Endothelial cell of umbilical vein (primary cell): ENCODE results near the gene SLC10A2. TPM values are rescaled to one million over a fixed set of nuclear protein-coding genes. Genes with fewer than 3 reads are reported as not detected.

ENCODE experiments used
- BruUV-seq: library from RNA; stranded (reverse); fragments of 400-500 nt; replicated peaks from 2 replicates; lab custom pipeline; 2021; lab: Mats Ljungman, UMichigan
- CTCF ChIA-PET: fragments of 300-600, 350-600 bp; sonication (Branson Sonifier 250); formaldehyde crosslinking; loops from one replicate; lab custom pipeline; 2021; ENCODE audit warnings: antibody characterized with exemption, inconsistent platforms; lab: Charles Lee
- POLR2A ChIA-PET: fragments of 300-600, 350-600 bp; sonication (Branson Sonifier 250); formaldehyde crosslinking; loops from one replicate; lab custom pipeline; 2021; ENCODE audit warnings: antibody characterized with exemption, inconsistent platforms; lab: Charles Lee
- DNase-seq: peaks from one replicate; pipeline ENCODE4 v3.0.0-alpha.2; 2011; ENCODE audit warnings: low read depth, low spot score
- FAIRE-seq: peaks from 2 replicates; lab custom pipeline; 2011; peaks lifted over from hg19 to GRCh38; lab: Jason Lieb, UNC
- H2AFZ ChIP-seq: 2 replicates; pipeline ENCODE4 v1.6.0; 2012; ENCODE audit warnings: low read depth, low read length, control low read depth, inconsistent platforms
- H3K27ac ChIP-seq: 2 replicates; pipeline ENCODE4 v1.5.1; 2011; ENCODE audit warnings: low read depth, mild to moderate bottlenecking, control low read depth, low read length, moderate library complexity; ENCODE audit not compliant: insufficient read depth
- H3K27me3 ChIP-seq, 2 experiments: 2 replicates each; pipeline versions ENCODE4 v1.6.0 to v1.6.1; 2011; ENCODE audit warnings: low read length in 2 of 2, mixed read lengths in 1 of 2; ENCODE audit not compliant: control insufficient read depth in 2 of 2, insufficient read depth in 2 of 2
- H3K36me3 ChIP-seq, 2 experiments: 2 replicates in 1 of 2; 3 replicates in 1 of 2; pipeline ENCODE4 v1.5.1; 2011; ENCODE audit warnings: low read length in 2 of 2, mild to moderate bottlenecking in 1 of 2, moderate library complexity in 1 of 2; ENCODE audit not compliant: control insufficient read depth in 2 of 2, insufficient read depth in 2 of 2; ENCODE audit errors: extremely low read depth in 1 of 2
- H3K4me1 ChIP-seq: 3 replicates; pipeline ENCODE4 v1.5.1; 2011; ENCODE audit warnings: mild to moderate bottlenecking, low read length; ENCODE audit not compliant: control insufficient read depth, insufficient read depth; ENCODE audit errors: extremely low read depth
- H3K4me2 ChIP-seq: 2 replicates; pipeline ENCODE4 v1.6.1; 2011; ENCODE audit warnings: low read length, control low read depth, mixed read lengths; ENCODE audit not compliant: insufficient read depth
- H3K4me3 ChIP-seq, 3 experiments: fragments of 200-600 bp in 1 of 3; sonication (generic), shearing (Covaris generic) in 1 of 3; replicated peaks in 1 of 3; 2 replicates each; pipeline ENCODE4 v1.5.1; 2011 to 2016; ENCODE audit warnings: control low read depth in 3 of 3, low read length in 3 of 3, mild to moderate bottlenecking in 2 of 3, inconsistent platforms in 1 of 3, low read depth in 1 of 3, moderate library complexity in 1 of 3; ENCODE audit not compliant: insufficient read depth in 1 of 3
- H3K79me2 ChIP-seq: 2 replicates; pipeline ENCODE4 v1.6.0; 2012; ENCODE audit warnings: low read length, inconsistent platforms; ENCODE audit not compliant: control insufficient read depth, insufficient read depth
- H3K9ac ChIP-seq: replicated peaks from 2 replicates; pipeline ENCODE3; 2011; ENCODE audit warnings: low read length, control low read depth; ENCODE audit not compliant: insufficient read depth; ENCODE audit errors: extremely low read depth
- H3K9me1 ChIP-seq: replicated peaks from 3 replicates; pipeline ENCODE4 v1.6.0; 2011; ENCODE audit warnings: mild to moderate bottlenecking, low read length; ENCODE audit not compliant: control insufficient read depth, insufficient read depth; ENCODE audit errors: extremely low read depth
- H3K9me3 ChIP-seq: replicated peaks from 2 replicates; pipeline ENCODE4 v1.5.1; 2012; ENCODE audit warnings: low read length, inconsistent platforms; ENCODE audit not compliant: control insufficient read depth, insufficient read depth
- H4K20me1 ChIP-seq: replicated peaks from 2 replicates; pipeline ENCODE3; 2011; ENCODE audit warnings: mild to moderate bottlenecking, low read length; ENCODE audit not compliant: control insufficient read depth, insufficient read depth; ENCODE audit errors: extremely low read depth
- EZH2 ChIP-seq: IDR thresholded peaks from 2 replicates; pipeline ENCODE4 v1.6.1; 2012; ENCODE audit warnings: borderline replicate concordance, low read depth, mild to moderate bottlenecking, moderate library complexity, low read length, inconsistent platforms; ENCODE audit not compliant: severe bottlenecking
- FOS ChIP-seq: IDR thresholded peaks from 2 replicates; pipeline ENCODE4 v1.6.1; 2011; ENCODE audit warnings: mild to moderate bottlenecking, low read length, moderate library complexity, borderline replicate concordance; ENCODE audit not compliant: insufficient read depth
- GATA2 ChIP-seq: IDR thresholded peaks from 2 replicates; pipeline ENCODE4 v1.7.0; 2011; ENCODE audit warnings: low read depth, mild to moderate bottlenecking, moderate library complexity, mixed read lengths, low read length; ENCODE audit not compliant: insufficient read length, insufficient read depth
- JUN ChIP-seq: IDR thresholded peaks from 2 replicates; pipeline ENCODE4 v1.6.1; 2011; ENCODE audit warnings: borderline replicate concordance, low read depth; ENCODE audit not compliant: insufficient read length, insufficient read depth
- MYC ChIP-seq: IDR thresholded peaks from one replicate; pipeline ENCODE4 v1.6.1; 2011; ENCODE audit warnings: mild to moderate bottlenecking, low read depth, low read length
- POLR2A ChIP-seq: IDR thresholded peaks from 2 replicates; pipeline ENCODE4 v1.6.1; 2012; ENCODE audit warnings: low read depth, mild to moderate bottlenecking, control low read depth, low read length
- POLR2AphosphoS5 ChIP-seq: IDR thresholded peaks from 2 replicates; pipeline ENCODE4 v1.6.1; 2012; ENCODE audit warnings: low read depth, mild to moderate bottlenecking, control low read depth, low read length, moderate library complexity; ENCODE audit not compliant: insufficient read depth
- dilution Hi-C: fragments of 300-500 bp; cut with MboI; formaldehyde crosslinking; loops from one replicate; pipeline ENCODE4 v1.15.0; 2019; ENCODE audit warnings: low sequenced_read_pairs; ENCODE audit not compliant: extremely low pct_ligation_motif_present
- intact Hi-C: fragments of 100-400 bp; cut with micrococcal nuclease; formaldehyde crosslinking; loops from one replicate; pipeline ENCODE4 v1.10.0; 2022
- polyA plus RNA-seq, 4 experiments: library from polyadenylated mRNA; depleted of rRNA in 3 of 4; stranded (reverse) in 3 of 4; unstranded in 1 of 4; fragments of >200 nt; gene quantifications; 2 replicates each; pipeline versions ENCODE4 v1.2.1 to v1.2.3, GENCODE V29; 2011 to 2012; ENCODE audit warnings: missing spikeins in 1 of 4
- total RNA-seq: library from RNA; stranded (reverse); gene quantifications from 2 replicates; pipeline ENCODE4 v1.2.3, GENCODE V29; 2021
- TF ChIP-seq, protein P1 (sequence below), 2 donors: IDR thresholded peaks; 1 replicate in 1 of 2; 2 replicates in 1 of 2; pipeline ENCODE4 v1.5.1; 2011; ENCODE audit warnings: low read length in 2 of 2, mild to moderate bottlenecking in 2 of 2, moderate library complexity in 2 of 2, control low read depth in 1 of 2, inconsistent platforms in 1 of 2, low read depth in 1 of 2; ENCODE audit not compliant: insufficient read depth in 1 of 2; ENCODE audit errors: extremely low read depth in 1 of 2
- TF ChIP-seq, protein P2 (sequence below): IDR thresholded peaks from 2 replicates; pipeline ENCODE4 v1.6.1; 2011; ENCODE audit not compliant: insufficient read depth, insufficient read length

SLC10A2 gene
- total and polyA plus RNA-seq, 2 donors (not counting 3 experiments of a cell fraction or from before 2014, with no cell fraction given), result not detected

DNA sequence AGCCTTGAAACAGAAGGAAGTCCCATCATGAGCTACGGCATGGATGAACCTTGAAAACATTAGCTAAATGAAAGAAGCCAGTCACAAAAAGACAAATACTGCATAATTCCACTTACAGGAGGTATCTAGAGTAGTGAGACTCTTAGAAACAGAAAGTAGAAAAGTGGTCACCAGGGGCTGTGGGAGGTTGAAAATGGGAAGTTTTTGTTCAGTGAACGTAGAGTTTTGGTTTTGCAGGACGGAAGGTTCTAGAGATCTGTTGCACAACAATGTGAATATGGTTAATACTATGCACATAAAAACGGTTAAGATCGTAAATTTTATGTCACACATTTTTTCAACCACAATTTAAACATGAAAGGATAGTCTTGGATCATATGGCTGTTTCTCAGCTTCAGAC, 11.9 kb upstream of the SLC10A2 start:
- no peaks in the 10 kb centered on the region for H3K9me3 ChIP-seq
- no peak for FAIRE-seq
- H4K20me1 ChIP-seq, result no peaks in the 10 kb centered on the region
- H3K79me2 ChIP-seq, result no peaks in the 10 kb centered on the region
- no peak overlapping the region for H3K9ac ChIP-seq
- H3K4me1 ChIP-seq, result no peaks in the 10 kb centered on the region
- intact Hi-C loops (no loop called here), dilution Hi-C loops (no loop called here)
- DNase-seq, result no peak
- no peaks in the 10 kb centered on the region for H3K9me1 ChIP-seq
- POLR2A ChIA-PET, result no interaction called here
- no peak overlapping the region for H3K27ac ChIP-seq
- H3K4me3 ChIP-seq, result no peak overlapping the region
- H2AFZ ChIP-seq, result no peak overlapping the region
- no peak for TF ChIP-seq GATA2
- no peak for TF ChIP-seq MYC
- no peak for TF ChIP-seq POLR2A
- TF ChIP-seq EZH2, result no peak
- no peak for TF ChIP-seq FOS
- TF ChIP-seq JUN, result no peak
- CTCF ChIA-PET, result no interaction called here
- H3K27me3 ChIP-seq, result no peaks in the 10 kb centered on the region
- BruUV-seq, result no TSS peak
- no peaks in the 10 kb centered on the region for H3K36me3 ChIP-seq
- no peak overlapping the region for H3K4me2 ChIP-seq

- intact Hi-C loops, result no loop called here
- no peaks in the 10 kb centered on the region for H3K9me3 ChIP-seq
Observed at GRCh38 chr13:103068836-103069235, 2.6 kb upstream of the SLC10A2 start.

More at GRCh38 chr13:103068836-103069235, 2.6 kb upstream of the SLC10A2 start:
- H3K4me3 ChIP-seq, result no peak overlapping the region
- dilution Hi-C loops, result no loop called here
- H3K27me3 ChIP-seq, result no peaks in the 10 kb centered on the region
- H2AFZ ChIP-seq, result no peak overlapping the region
- TF ChIP-seq, protein P1, sequence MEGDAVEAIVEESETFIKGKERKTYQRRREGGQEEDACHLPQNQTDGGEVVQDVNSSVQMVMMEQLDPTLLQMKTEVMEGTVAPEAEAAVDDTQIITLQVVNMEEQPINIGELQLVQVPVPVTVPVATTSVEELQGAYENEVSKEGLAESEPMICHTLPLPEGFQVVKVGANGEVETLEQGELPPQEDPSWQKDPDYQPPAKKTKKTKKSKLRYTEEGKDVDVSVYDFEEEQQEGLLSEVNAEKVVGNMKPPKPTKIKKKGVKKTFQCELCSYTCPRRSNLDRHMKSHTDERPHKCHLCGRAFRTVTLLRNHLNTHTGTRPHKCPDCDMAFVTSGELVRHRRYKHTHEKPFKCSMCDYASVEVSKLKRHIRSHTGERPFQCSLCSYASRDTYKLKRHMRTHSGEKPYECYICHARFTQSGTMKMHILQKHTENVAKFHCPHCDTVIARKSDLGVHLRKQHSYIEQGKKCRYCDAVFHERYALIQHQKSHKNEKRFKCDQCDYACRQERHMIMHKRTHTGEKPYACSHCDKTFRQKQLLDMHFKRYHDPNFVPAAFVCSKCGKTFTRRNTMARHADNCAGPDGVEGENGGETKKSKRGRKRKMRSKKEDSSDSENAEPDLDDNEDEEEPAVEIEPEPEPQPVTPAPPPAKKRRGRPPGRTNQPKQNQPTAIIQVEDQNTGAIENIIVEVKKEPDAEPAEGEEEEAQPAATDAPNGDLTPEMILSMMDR (IDR thresholded peaks at IDR 0.05; ENCODE audit: extremely low read depth in 1 of 2, insufficient read depth in 1 of 2, low read depth in 1 of 2, low read length in 2 of 2), result no peak
- TF ChIP-seq POLR2AphosphoS5, result no peak
- no peak for TF ChIP-seq FOS
- TF ChIP-seq GATA2, result no peak
- TF ChIP-seq, protein P2, sequence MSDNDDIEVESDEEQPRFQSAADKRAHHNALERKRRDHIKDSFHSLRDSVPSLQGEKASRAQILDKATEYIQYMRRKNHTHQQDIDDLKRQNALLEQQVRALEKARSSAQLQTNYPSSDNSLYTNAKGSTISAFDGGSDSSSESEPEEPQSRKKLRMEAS, result no peak
- no peak for TF ChIP-seq POLR2A
- no peak for TF ChIP-seq MYC
- no peak for TF ChIP-seq JUN
- TF ChIP-seq EZH2, result no peak
- no TSS peak for BruUV-seq
- H3K79me2 ChIP-seq, result no peaks in the 10 kb centered on the region
- FAIRE-seq, result no peak
- H3K9me1 ChIP-seq, result no peaks in the 10 kb centered on the region
- H3K4me1 ChIP-seq, result no peaks in the 10 kb centered on the region
- DNase-seq, result no peak
- no peak overlapping the region for H3K9ac ChIP-seq
- ChIA-PET POLR2A (no interaction called here), CTCF (no interaction called here)
- H3K4me2 ChIP-seq, result no peak overlapping the region
- H3K36me3 ChIP-seq, result no peaks in the 10 kb centered on the region
- H3K27ac ChIP-seq, result no peak overlapping the region
- H4K20me1 ChIP-seq, result no peaks in the 10 kb centered on the region
